NCI-H2171 treated with DMSO at 0.1 percent for 48 hours (cell line): ENCODE results near the gene NEO1.
"Not testable (repeated sequence)": the region's sequence is repeated elsewhere in the genome, so short reads cannot be mapped to it uniquely, and the experiment has no call there.

Experiments
- DNase-seq: peaks from one replicate; lab custom pipeline; 2025; lab: John Stamatoyannopoulos, UW

The NEO1 gene

GRCh38 chr15:73264881-73265280 is 212.6 kb downstream of the NEO1 start:
- DNase-seq = no peak

- DNase-seq = peak; percentile 47
Observed at GRCh38 chr15:73265536-73266153, 213.4 kb downstream of the NEO1 start.

- DNase-seq = no peak
Observed at GRCh38 chr15:73268457-73268856, 216.2 kb downstream of the NEO1 start.

- no peak for DNase-seq
Observed at GRCh38 chr15:73270366-73271097, 218.3 kb downstream of the NEO1 start.

- DNase-seq = peak; percentile 50
Observed at GRCh38 chr15:73273181-73274002, 221.1 kb downstream of the NEO1 start.

DNA sequence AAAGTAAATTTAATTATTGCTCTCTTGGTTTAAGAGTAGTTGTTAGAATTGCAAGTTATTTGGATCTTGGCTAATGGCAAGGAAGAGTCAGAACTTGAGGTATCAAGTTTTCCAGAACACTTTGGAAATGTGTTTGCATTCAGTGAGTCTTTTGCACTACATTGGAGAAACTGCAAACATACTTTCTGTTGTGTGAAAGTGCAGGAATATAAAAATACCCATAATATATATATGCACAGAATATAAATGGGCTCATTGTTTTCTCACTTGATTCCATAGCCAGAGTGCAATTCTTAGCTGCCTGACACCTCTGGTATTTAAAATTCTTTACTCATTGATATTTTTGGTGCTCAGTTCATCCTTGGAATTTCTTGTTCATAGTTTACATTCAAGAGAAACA is 223.6 kb downstream of the NEO1 start:
- DNase-seq = no peak

DNA sequence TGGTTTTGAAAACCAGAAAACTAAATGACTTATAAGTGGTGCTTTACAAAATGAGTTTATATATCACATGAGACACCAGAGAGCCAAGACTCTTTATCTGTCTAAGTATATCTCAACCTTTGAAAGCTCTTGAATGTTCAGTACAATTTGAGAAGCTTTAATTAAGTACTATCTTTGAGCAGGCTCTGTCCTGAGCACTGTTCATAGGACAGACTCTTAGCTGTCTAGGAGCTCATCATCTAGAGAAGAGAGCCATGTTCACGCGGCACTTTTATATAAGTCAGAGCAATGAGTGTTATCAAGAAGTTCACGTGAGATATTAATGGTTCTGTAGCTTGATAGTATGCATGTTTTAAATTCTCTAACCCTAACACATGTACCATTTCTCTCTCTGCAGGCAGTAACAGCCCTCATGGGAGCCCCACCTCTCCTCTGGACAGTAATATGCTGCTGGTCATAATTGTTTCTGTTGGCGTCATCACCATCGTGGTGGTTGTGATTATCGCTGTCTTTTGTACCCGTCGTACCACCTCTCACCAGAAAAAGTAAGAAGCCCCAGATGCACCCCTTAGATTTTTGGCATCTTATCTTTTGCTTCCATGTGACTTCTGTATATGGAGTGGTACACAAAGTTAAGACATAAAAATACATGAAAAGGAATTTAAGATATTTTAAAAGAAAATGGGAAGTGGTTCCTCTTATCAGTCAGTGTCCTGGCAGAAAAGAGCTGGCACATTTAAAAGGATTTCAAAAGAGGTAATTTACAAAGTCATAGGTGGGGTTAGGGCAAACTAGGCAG is 230.5 kb downstream of the NEO1 start:
- no peak for DNase-seq

DNA sequence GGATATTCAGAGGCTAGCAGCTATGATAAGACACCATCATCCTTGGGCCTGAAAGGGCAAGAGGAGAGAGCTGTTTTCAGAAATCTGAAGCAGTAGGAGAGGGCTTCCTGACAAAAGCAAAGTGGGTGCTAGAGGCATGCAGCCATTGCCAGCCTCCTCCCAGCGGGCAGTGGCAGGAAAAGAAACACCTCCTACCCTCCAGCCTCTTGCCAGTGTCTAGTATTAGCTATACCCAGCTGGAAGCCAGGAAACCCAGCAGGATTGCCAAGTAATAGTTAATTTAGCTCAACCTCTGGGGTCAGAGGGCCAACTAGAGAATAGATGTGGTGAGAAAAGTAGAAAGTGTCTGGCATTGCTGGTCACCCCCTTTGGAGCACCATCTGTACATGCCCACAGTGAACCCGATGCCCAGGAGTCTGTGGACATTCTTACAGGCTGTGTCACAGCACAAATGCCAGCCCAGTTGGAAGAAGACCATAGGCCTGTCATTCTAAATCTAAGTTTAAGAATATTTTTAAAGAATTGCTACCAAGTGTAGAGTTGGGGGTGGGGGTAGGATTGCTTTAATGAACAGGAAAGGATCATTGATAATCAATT is 231.2 kb downstream of the NEO1 start:
- DNase-seq = no peak

DNA sequence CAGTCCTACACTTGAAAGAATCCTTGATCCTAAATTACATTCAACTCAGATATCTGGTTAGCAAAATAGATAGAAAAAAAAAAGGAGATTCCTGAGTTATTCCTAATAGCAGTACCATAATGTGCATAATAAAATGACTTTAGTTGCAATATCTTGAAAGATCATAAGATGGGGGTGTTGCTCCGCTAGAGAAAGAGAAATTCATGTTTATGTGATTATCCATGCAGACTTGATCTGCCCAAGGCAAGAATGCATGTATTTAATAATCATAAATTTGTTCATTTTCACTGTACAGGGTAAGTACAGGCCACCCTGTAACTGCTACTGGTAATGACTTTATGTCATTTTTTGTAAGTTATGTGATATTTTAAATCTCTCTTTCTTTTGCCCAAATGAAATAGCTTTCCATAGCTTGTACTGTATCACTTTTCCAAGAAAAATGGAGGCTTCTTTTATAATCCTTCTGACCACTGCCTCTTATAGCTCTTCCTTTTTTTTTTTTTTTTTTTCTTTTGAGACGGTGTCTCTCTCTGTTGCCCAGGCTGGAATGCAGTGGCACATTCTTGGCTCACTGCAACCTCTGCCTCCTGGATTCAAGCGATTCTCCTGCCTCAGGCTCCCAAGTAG is 231.9 kb downstream of the NEO1 start:
- peak; percentile 39 for DNase-seq

DNA sequence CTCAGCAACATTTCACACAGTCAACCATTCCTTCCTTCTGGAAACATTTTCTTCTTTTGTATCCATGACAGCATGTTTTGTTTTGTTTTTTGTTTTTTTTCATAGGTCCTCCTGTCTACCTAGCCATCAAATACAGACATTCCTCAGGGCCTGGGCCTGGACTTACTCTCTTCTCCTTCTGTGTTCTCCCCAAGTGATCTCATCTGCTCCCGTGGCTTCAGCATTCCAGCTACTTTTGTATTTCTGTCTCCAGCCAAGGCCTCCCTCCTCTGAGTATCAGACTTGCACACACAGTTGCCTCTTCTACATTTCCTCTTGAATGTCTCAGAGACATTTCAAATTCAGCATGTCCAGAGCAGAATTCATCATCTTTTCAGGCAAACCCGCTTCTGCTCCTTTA is 234.0 kb downstream of the NEO1 start:
- DNase-seq = no peak

GRCh38 chr15:73287019-73287418 is 234.8 kb downstream of the NEO1 start:
- no peak for DNase-seq

DNA sequence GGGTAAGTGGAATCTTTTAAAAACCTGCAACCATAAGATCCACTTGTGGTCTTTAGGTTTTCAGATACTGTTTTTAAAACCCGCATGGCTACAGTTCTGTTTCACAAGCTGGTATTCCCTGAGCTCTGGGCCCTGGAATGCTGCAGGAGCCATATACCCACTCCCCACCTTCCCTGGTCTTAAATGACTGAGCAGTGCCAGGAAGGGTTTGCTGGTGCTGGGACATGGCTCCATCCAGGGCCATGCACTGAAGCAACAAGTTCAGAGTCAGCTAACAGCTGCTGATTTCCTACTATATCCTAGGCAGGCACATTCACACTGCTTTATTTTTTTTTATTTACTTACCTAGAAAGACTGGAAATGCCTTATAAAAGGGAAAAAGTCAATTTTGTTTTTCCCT is 239.2 kb downstream of the NEO1 start:
- no peak for DNase-seq

GRCh38 chr15:73293773-73294172 is 241.5 kb downstream of the NEO1 start:
- DNase-seq = no peak

- DNase-seq = no peak
Observed at GRCh38 chr15:73295630-73296286, 243.5 kb downstream of the NEO1 start.

GRCh38 chr15:73296609-73297353 is 244.5 kb downstream of the NEO1 start:
- no peak for DNase-seq

DNA sequence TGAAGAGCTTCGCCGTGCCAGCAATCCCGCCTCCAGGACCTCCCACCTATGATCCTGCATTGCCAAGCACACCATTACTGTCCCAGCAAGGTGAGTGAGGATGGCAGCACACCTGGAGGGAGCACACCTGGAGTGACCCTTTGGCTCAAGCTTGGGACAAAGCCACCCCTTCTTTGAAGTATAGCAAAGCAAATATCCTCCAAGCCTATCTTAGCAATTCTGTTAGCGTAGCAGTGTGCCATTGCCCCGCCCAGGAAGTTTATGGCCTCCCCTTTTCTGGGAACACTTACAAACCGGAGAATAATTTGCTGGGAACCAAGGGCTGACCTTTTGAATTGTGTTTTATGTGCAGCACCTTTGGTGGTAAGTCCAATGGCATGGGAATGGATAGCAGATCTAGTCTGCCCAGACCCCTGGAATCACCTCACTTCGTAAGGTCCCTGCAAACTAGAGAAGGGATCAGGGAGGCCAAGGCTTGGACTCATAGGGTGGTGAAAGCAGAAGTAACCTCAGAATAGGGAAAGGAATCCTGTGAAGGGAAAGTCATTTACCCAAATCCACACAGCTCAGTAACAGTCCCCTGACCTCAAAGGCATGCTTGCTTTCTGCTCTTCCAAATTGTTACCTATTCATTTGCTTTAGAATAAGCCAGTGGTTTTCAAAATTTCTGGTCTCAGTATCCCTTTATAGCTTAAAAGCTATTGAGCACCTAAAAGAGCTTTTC is 246.4 kb downstream of the NEO1 start:
- DNase-seq = no peak

DNA sequence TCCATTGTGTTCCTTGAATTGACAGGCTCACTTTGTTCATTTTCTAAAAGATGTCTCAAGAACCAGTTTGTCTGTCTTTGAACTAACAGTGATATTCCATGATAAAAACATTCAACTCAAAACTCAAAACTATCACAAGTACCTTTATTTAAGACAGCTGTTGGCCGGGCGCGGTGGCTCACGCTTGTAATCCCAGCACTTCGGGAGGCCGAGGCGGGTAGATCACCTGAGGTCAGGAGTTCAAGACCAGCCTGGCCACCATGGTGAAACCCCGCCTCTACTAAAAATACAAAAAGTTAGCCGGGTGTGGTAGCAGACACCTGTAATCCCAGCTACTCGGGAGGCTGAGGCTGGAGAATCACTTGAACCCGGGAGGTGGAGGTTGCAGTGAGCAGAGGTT is 248.0 kb downstream of the NEO1 start:
- DNase-seq = not testable (repeated sequence)

DNA sequence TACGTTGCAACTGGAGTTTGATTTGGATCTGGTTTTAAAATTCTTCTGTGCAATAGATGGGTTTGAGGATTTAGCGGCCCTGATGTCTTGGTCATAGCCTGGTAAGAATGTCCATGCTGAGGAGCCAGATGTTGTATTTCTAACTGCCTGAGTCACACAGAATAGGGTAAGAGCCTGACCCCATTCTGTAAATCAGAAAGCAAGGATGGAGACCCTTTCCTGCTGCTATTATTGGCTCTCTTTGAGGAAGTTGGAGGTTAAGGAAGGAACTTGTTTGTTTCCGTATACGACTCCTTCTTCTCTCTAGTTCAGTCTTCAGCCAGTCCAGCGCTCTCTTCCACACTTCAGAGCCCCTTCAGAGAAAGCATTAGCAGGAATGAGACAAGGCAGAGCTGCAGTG is 251.4 kb downstream of the NEO1 start:
- DNase-seq = no peak
